ENCODE measurements around the gene XRRA1. TPM values are rescaled to one million over a fixed set of nuclear protein-coding genes. Genes with fewer than 3 reads are reported as not detected.
"Not testable (repeated sequence)": the region's sequence is repeated elsewhere in the genome, so short reads cannot be mapped to it uniquely, and the experiment has no call there.

XRRA1 gene
- total RNA-seq, 1 experiment from 2014 or later: 29.5 TPM

GRCh38 chr11:74971424-74971823 lies 22.5 kb upstream of the XRRA1 start:
- H3K9me3 ChIP-seq (ENCODE audit: insufficient read depth, low read depth): no peaks in the 10 kb centered on the region
- no peaks in the 10 kb centered on the region for H3K9me2 ChIP-seq (ENCODE audit: insufficient read depth)
- TF ChIP-seq CTCF (conservative IDR thresholded peaks at IDR 0.05): no peak
- no peak for TF ChIP-seq EZH2 (IDR thresholded peaks at IDR 0.05; ENCODE audit: low read depth)
- CTCF ChIA-PET: no interaction called here
- no peak for DNase-seq
- intact Hi-C loops (cut with micrococcal nuclease; ENCODE audit: unreplicated experiment): no loop called here
- no peak overlapping the region for H2AFZ ChIP-seq
- H3K79me2 ChIP-seq (ENCODE audit: low read depth): no peaks in the 10 kb centered on the region; the same call in 1 of the 2 replicates
- H3K27ac ChIP-seq: no peak overlapping the region
- H3F3A ChIP-seq (ENCODE audit: insufficient read depth, low read depth): no peaks in the 10 kb centered on the region
- no peaks in the 10 kb centered on the region for H3K27me3 ChIP-seq (ENCODE audit: insufficient read depth, low read depth)
- no peaks in the 10 kb centered on the region for H3K4me1 ChIP-seq (replicated peaks; ENCODE audit: insufficient read depth)
- H3K36me3 ChIP-seq (ENCODE audit: low read depth): peaks cover 49% of the 10 kb centered on the region
- BruUV-seq (replicated peaks): no TSS peak
- POLR2A ChIA-PET (ENCODE audit: unreplicated experiment): no interaction called here
- no peak overlapping the region for H3K4me3 ChIP-seq
- H4K20me1 ChIP-seq (ENCODE audit: insufficient read depth): peaks cover 21% of the 10 kb centered on the region
- H3K4me2 ChIP-seq: no peak overlapping the region

GRCh38 chr11:74970852-74971395 lies 22.0 kb upstream of the XRRA1 start:
- POLR2A ChIA-PET (ENCODE audit: unreplicated experiment): no interaction called here
- H3K36me3 ChIP-seq (ENCODE audit: low read depth): peaks cover 54% of the 10 kb centered on the region
- no peaks in the 10 kb centered on the region for H3K9me3 ChIP-seq (ENCODE audit: insufficient read depth, low read depth)
- no peaks in the 10 kb centered on the region; the same call in 1 of the 2 replicates for H3K79me2 ChIP-seq (ENCODE audit: low read depth)
- H4K20me1 ChIP-seq (ENCODE audit: insufficient read depth): peaks cover 26% of the 10 kb centered on the region
- intact Hi-C loops (cut with micrococcal nuclease; ENCODE audit: unreplicated experiment): no loop called here
- H3K9me2 ChIP-seq (ENCODE audit: insufficient read depth): no peaks in the 10 kb centered on the region
- CTCF ChIA-PET: interaction anchor here (0.6 kb wide), 1 partner anchor 445 kb away, joined by 8 read pairs; no protein-coding TSS in a partner anchor
- H3K4me3 ChIP-seq: no peak overlapping the region
- BruUV-seq (replicated peaks): no TSS peak
- H3K4me1 ChIP-seq (replicated peaks; ENCODE audit: insufficient read depth): no peaks in the 10 kb centered on the region
- no peak overlapping the region for H2AFZ ChIP-seq
- no peak overlapping the region for H3K4me2 ChIP-seq
- TF ChIP-seq CTCF (conservative IDR thresholded peaks at IDR 0.05) (no peak), EZH2 (IDR thresholded peaks at IDR 0.05; ENCODE audit: low read depth) (no peak)
- no peaks in the 10 kb centered on the region for H3F3A ChIP-seq (ENCODE audit: insufficient read depth, low read depth)
- H3K27me3 ChIP-seq (ENCODE audit: insufficient read depth, low read depth): no peaks in the 10 kb centered on the region
- no peak overlapping the region for H3K27ac ChIP-seq
- DNase-seq: no peak

- CTCF ChIA-PET: no interaction called here
- Histone ChIP-seq H3K79me2 (ENCODE audit: low read depth) (peaks cover 27% of the 10 kb centered on the region), H3K27ac (no peak overlapping the region), H3K4me2 (no peak overlapping the region), H3K9me2 (ENCODE audit: insufficient read depth) (no peaks in the 10 kb centered on the region), H3K4me1 (replicated peaks; ENCODE audit: insufficient read depth) (no peaks in the 10 kb centered on the region), H3K9me3 (ENCODE audit: insufficient read depth, low read depth) (no peaks in the 10 kb centered on the region), H2AFZ (no peak overlapping the region), H4K20me1 (ENCODE audit: insufficient read depth) (peaks cover 44% of the 10 kb centered on the region), H3K36me3 (ENCODE audit: low read depth) (peaks cover 47% of the 10 kb centered on the region), H3K4me3 (no peak overlapping the region), H3K27me3 (ENCODE audit: insufficient read depth, low read depth) (no peaks in the 10 kb centered on the region), H3F3A (ENCODE audit: insufficient read depth, low read depth) (no peaks in the 10 kb centered on the region)
- POLR2A ChIA-PET (ENCODE audit: unreplicated experiment): no interaction called here
- TF ChIP-seq EZH2 (IDR thresholded peaks at IDR 0.05; ENCODE audit: low read depth): no peak
- no peak for TF ChIP-seq CTCF (conservative IDR thresholded peaks at IDR 0.05)
- intact Hi-C loops (cut with micrococcal nuclease; ENCODE audit: unreplicated experiment): no loop called here
- no TSS peak for BruUV-seq (replicated peaks)
- no peak for DNase-seq
Observed at GRCh38 chr11:74966651-74967050, 17.8 kb upstream of the XRRA1 start.

GRCh38 chr11:74960128-74960527 lies 11.2 kb upstream of the XRRA1 start:
- H3K9me3 ChIP-seq (ENCODE audit: insufficient read depth, low read depth); H2AFZ ChIP-seq; H3K27ac ChIP-seq; H3K4me3 ChIP-seq; H3F3A ChIP-seq (ENCODE audit: insufficient read depth, low read depth); POLR2A ChIA-PET (ENCODE audit: unreplicated experiment); DNase-seq; intact Hi-C loops (cut with micrococcal nuclease; ENCODE audit: unreplicated experiment); H3K27me3 ChIP-seq (ENCODE audit: insufficient read depth, low read depth); H3K9me2 ChIP-seq (ENCODE audit: insufficient read depth); H3K4me1 ChIP-seq (replicated peaks; ENCODE audit: insufficient read depth); H3K4me2 ChIP-seq; BruUV-seq (replicated peaks): not testable (repeated sequence)
- Histone ChIP-seq H4K20me1 (ENCODE audit: insufficient read depth) (peaks cover 86% of the 10 kb centered on the region), H3K79me2 (ENCODE audit: low read depth) (peaks cover 90% of the 10 kb centered on the region), H3K36me3 (ENCODE audit: low read depth) (peaks cover 20% of the 10 kb centered on the region)
- CTCF ChIA-PET: interaction anchor here (0.6 kb wide), 1 partner anchor 8 kb away, joined by 3 read pairs; no protein-coding TSS in a partner anchor

Data from PC-9 (cell line).